HepG2 (cell line): ENCODE results near the gene TCN2. TPM values are rescaled to one million over a fixed set of nuclear protein-coding genes. Genes with fewer than 3 reads are reported as not detected.

Experiments used
- AGO1 ChIP-seq: fragments of 200-400 bp; formaldehyde crosslinking; IDR thresholded peaks from 2 replicates; pipeline ENCODE4 v1.6.1; 2017; ENCODE audit warnings: mild to moderate bottlenecking, low read depth, low read length, moderate library complexity; ENCODE audit not compliant: poor library complexity, severe bottlenecking
- FOXJ3 ChIP-seq: sonication (generic); formaldehyde crosslinking; IDR thresholded peaks from 2 replicates; pipeline ENCODE4 v1.4.0; 2020; ENCODE audit warnings: missing genetic modification reagents, mild to moderate bottlenecking, borderline replicate concordance
- NKX3-1 ChIP-seq: sonication (generic); formaldehyde crosslinking; IDR thresholded peaks from 2 replicates; pipeline ENCODE4 v1.5.0; 2020; ENCODE audit warnings: missing genetic modification reagents
- NR2F2 ChIP-seq: IDR thresholded peaks from 2 replicates; pipeline ENCODE4 v1.6.1; 2012; ENCODE audit warnings: low read depth, inconsistent platforms, borderline replicate concordance
- PHF5A ChIP-seq: IDR thresholded peaks from one replicate; pipeline ENCODE4 v1.6.1; 2018; ENCODE audit warnings: low read depth, missing genetic modification reagents; ENCODE audit not compliant: unreplicated experiment
- POLR2AphosphoS5 ChIP-seq: IDR thresholded peaks from 2 replicates; pipeline ENCODE4 v1.6.1; 2012; ENCODE audit warnings: low read depth, low read length
- SIX1 ChIP-seq: sonication (generic); formaldehyde crosslinking; IDR thresholded peaks from 2 replicates; pipeline ENCODE4 v1.4.0; 2020; ENCODE audit warnings: missing genetic modification reagents, borderline replicate concordance
- ZNF205 ChIP-seq: IDR thresholded peaks from 2 replicates; pipeline ENCODE4 v1.6.1; 2018; ENCODE audit warnings: missing biosample characterization, missing genetic modification reagents
- ZNF781 ChIP-seq: sonication (generic); formaldehyde crosslinking; IDR thresholded peaks from 2 replicates; pipeline ENCODE4 v1.5.1; 2020; ENCODE audit warnings: borderline replicate concordance, mild to moderate bottlenecking, missing genetic modification reagents; ENCODE audit errors: not compliant biosample characterization
- ZNF891 ChIP-seq: sonication (generic); formaldehyde crosslinking; IDR thresholded peaks from 2 replicates; pipeline ENCODE4 v1.5.0; 2020; ENCODE audit warnings: mild to moderate bottlenecking, missing genetic modification reagents
- polyA plus RNA-seq, 8 experiments: library from polyadenylated mRNA; depleted of rRNA in 3 of 8; stranded (reverse) in 7 of 8; unstranded in 1 of 8; fragments of >200 nt; fragmentation: Illumina TruSeq in 4 of 8; extraction: Trizol in 4 of 8; gene quantifications; 2 replicates each; pipeline versions ENCODE4 v1.2.1 to v1.2.3, GENCODE V29; 2011 to 2016; ENCODE audit warnings: low read depth in 4 of 8, missing spikeins in 1 of 8, mixed read lengths in 1 of 8; ENCODE audit not compliant: insufficient read depth in 1 of 8
- total RNA-seq, 5 experiments: library from RNA; depleted of rRNA; stranded (reverse); fragments of >200 nt; fragmentation: Illumina TruSeq; extraction: Trizol; gene quantifications; 2 replicates each; pipeline ENCODE4 v1.2.3, GENCODE V29; 2016; ENCODE audit warnings: low read depth in 1 of 5
- TF ChIP-seq, protein P1 (sequence below): sonication (generic); formaldehyde crosslinking; IDR thresholded peaks from 2 replicates; pipeline ENCODE4 v1.4.0; 2020; ENCODE audit warnings: missing genetic modification reagents
- TF ChIP-seq, protein P2 (sequence below): sonication (generic); formaldehyde crosslinking; IDR thresholded peaks from 2 replicates; pipeline ENCODE4 v1.8.1; 2023; ENCODE audit warnings: mild to moderate bottlenecking, inconsistent platforms, moderate library complexity, missing genetic modification reagents, borderline replicate concordance

Gene TCN2
- total and polyA plus RNA-seq, 2 of the 13 experiments (the other 11 are each of a cell fraction or from before 2014, with no cell fraction given), result 0.29 to 0.31 TPM

DNA sequence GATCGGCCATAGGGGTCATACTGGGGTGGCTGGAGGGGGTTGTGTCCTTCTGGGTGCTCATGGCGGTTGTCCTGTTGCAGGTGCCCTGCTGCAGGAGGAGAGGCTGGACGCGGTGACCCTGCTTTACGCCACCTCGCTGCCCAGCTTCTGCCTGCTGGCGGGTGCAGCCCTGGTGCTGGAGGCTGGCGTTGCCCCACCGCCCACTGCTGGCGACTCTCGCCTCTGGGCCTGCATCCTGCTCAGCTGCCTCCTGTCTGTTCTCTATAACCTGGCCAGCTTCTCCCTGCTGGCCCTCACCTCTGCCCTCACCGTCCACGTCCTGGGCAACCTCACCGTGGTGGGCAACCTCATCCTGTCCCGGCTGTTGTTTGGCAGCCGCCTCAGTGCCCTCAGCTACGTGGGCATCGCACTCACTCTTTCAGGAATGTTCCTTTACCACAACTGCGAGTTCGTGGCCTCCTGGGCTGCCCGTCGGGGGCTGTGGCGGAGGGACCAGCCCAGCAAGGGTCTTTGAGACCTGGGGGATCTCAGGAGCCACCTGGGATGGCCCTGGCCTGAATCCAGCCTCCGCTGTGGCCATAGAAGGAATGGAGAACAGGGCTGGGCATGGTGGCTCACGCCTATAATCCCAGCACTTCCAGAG lies 39.7 kb downstream of the TCN2 start (continued):
- TF ChIP-seq SIX1 (CRISPR knock-in tag) (no peak), NKX3-1 (CRISPR knock-in tag) (no peak), AGO1 (no peak), POLR2AphosphoS5 (no peak), ZNF891 (CRISPR knock-in tag) (no peak), ZNF205 (no peak), ZNF781 (CRISPR knock-in tag) (no peak), NR2F2 (no peak), PHF5A (CRISPR knock-in tag) (no peak), FOXJ3 (CRISPR knock-in tag) (no peak)
- TF ChIP-seq, protein P1, sequence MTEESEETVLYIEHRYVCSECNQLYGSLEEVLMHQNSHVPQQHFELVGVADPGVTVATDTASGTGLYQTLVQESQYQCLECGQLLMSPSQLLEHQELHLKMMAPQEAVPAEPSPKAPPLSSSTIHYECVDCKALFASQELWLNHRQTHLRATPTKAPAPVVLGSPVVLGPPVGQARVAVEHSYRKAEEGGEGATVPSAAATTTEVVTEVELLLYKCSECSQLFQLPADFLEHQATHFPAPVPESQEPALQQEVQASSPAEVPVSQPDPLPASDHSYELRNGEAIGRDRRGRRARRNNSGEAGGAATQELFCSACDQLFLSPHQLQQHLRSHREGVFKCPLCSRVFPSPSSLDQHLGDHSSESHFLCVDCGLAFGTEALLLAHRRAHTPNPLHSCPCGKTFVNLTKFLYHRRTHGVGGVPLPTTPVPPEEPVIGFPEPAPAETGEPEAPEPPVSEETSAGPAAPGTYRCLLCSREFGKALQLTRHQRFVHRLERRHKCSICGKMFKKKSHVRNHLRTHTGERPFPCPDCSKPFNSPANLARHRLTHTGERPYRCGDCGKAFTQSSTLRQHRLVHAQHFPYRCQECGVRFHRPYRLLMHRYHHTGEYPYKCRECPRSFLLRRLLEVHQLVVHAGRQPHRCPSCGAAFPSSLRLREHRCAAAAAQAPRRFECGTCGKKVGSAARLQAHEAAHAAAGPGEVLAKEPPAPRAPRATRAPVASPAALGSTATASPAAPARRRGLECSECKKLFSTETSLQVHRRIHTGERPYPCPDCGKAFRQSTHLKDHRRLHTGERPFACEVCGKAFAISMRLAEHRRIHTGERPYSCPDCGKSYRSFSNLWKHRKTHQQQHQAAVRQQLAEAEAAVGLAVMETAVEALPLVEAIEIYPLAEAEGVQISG (CRISPR knock-in tag), result no peak
- TF ChIP-seq, protein P2, sequence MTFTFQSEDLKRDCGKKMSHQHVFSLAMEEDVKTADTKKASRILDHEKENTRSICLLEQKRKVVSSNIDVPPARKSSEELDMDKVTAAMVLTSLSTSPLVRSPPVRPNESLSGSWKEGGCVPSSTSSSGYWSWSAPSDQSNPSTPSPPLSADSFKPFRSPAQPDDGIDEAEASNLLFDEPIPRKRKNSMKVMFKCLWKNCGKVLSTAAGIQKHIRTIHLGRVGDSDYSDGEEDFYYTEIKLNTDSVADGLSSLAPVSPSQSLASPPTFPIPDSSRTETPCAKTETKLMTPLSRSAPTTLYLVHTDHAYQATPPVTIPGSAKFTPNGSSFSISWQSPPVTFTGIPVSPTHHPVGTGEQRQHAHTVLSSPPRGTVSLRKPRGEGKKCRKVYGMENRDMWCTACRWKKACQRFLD, result no peak
